A549 (cell line): ENCODE data around the gene FXYD7. TPM values are rescaled to one million over a fixed set of nuclear protein-coding genes. Genes with fewer than 3 reads are reported as not detected.

ENCODE experiments used
- ATAC-seq, 2 experiments: fragments of 200-7000 bp in 1 of 2; fragments of >200 bp in 1 of 2; cut with Nextera tagmentation in 1 of 2; cut with Tn5 transposase in 1 of 2; 3 replicates each; pipeline versions ENCODE4 v1.8.0 to v1.9.1; 2018 to 2020; ENCODE audit warnings: mild to moderate bottlenecking in 1 of 2, moderate library complexity in 1 of 2
- CTCF ChIA-PET: fragments of 300-600 bp; sonication (Branson Sonifier 250); formaldehyde crosslinking; extraction: SDS; loops from one replicate; lab custom pipeline; 2021; ENCODE audit warnings: antibody characterized with exemption, inconsistent platforms; lab: Yijun Ruan, JAX
- POLR2A ChIA-PET: fragments of 350-600 bp; formaldehyde crosslinking; extraction: SDS; loops from one replicate; lab custom pipeline; 2021; ENCODE audit warnings: antibody characterized with exemption, inconsistent platforms; lab: Yijun Ruan, JAX
- DNase-seq, 2 experiments: peaks; one replicate each; pipeline versions ENCODE4 v3.0.0 to v3.0.0-alpha.2; 2011 to 2016; ENCODE audit warnings: low read depth in 1 of 2, low spot score in 1 of 2
- FAIRE-seq: peaks from 2 replicates; lab custom pipeline; 2011; peaks lifted over from hg19 to GRCh38; lab: Jason Lieb, UNC
- H3K27ac ChIP-seq, 2 experiments: fragments of >200 bp; sonication (Bioruptor Twin); formaldehyde crosslinking; 3 replicates each; pipeline ENCODE4 v1.5.1; 2016 to 2017
- H3K4me1 ChIP-seq: fragments of >200 bp; sonication (Bioruptor Twin); formaldehyde crosslinking; 3 replicates; pipeline ENCODE4 v1.6.1; 2016
- H3K4me2 ChIP-seq: fragments of >200 bp; sonication (Bioruptor Twin); formaldehyde crosslinking; 3 replicates; pipeline ENCODE4 v1.6.1; 2016
- H3K4me3 ChIP-seq: fragments of >200 bp; sonication (Bioruptor Twin); formaldehyde crosslinking; 3 replicates; pipeline ENCODE4 v1.5.1; 2016
- H3K9me3 ChIP-seq: fragments of >200 bp; sonication (Bioruptor Twin); formaldehyde crosslinking; 3 replicates; pipeline ENCODE4 v1.6.1; 2016
- CBX8 ChIP-seq: fragments of 200-600 bp; sonication (generic); IDR thresholded peaks from 2 replicates; pipeline ENCODE4 v1.6.1; 2016
- CEBPB ChIP-seq, 2 experiments: fragments of >200 bp in 1 of 2; sonication (Bioruptor Twin) in 1 of 2; formaldehyde crosslinking in 1 of 2; IDR thresholded peaks; 2 replicates each; pipeline ENCODE4 v1.6.1; 2012 to 2016
- CHD2 ChIP-seq: fragments of 150-350 bp; IDR thresholded peaks from 2 replicates; pipeline ENCODE4 v1.6.1; 2014; ENCODE audit warnings: low read length; ENCODE audit not compliant: partially characterized antibody
- CTCF ChIP-seq: fragments of >200 bp; sonication (Bioruptor Twin); formaldehyde crosslinking; IDR thresholded peaks from 3 replicates; pipeline ENCODE4 v1.5.1; 2016
- E2F6 ChIP-seq: IDR thresholded peaks from 2 replicates; pipeline ENCODE4 v1.6.1; 2012; ENCODE audit warnings: low read depth, borderline replicate concordance
- FOSL2 ChIP-seq, 2 experiments: fragments of 450-650 bp in 1 of 2; fragments of >200 bp in 1 of 2; sonication (Bioruptor Twin) in 1 of 2; formaldehyde crosslinking; IDR thresholded peaks; 2 replicates each; pipeline versions ENCODE4 v1.5.0 to v1.6.1; 2016 to 2020; ENCODE audit warnings: mild to moderate bottlenecking in 1 of 2, moderate library complexity in 1 of 2
- HES2 ChIP-seq: fragments of >200 bp; sonication (Bioruptor Twin); formaldehyde crosslinking; IDR thresholded peaks from 2 replicates; pipeline ENCODE4 v1.6.1; 2016
- HOXB13 ChIP-seq: fragments of 250-450 bp; sonication (Bioruptor Pico); IDR thresholded peaks from 2 replicates; pipeline ENCODE4 v1.5.0; 2020; ENCODE audit warnings: low read depth, mild to moderate bottlenecking, moderate library complexity
- HOXB5 ChIP-seq: fragments of 250-450 bp; sonication (Bioruptor Pico); IDR thresholded peaks from 2 replicates; pipeline ENCODE4 v1.5.0; 2020; ENCODE audit warnings: mild to moderate bottlenecking, moderate library complexity
- KDM5A ChIP-seq: fragments of 200-600 bp; sonication (generic); IDR thresholded peaks from 2 replicates; pipeline ENCODE4 v1.6.1; 2016; ENCODE audit warnings: antibody characterized with exemption, mild to moderate bottlenecking
- MAFK ChIP-seq: fragments of 450-650 bp; IDR thresholded peaks from 2 replicates; pipeline ENCODE4 v1.6.1; 2014; ENCODE audit not compliant: partially characterized antibody
- NFE2L2 ChIP-seq: fragments of 150-350 bp; conservative IDR thresholded peaks from 2 replicates; pipeline ENCODE4 v1.6.1; 2014; ENCODE audit warnings: low read length
- PBX3 ChIP-seq: IDR thresholded peaks from 2 replicates; pipeline ENCODE4 v1.6.1; 2012
- POLR2AphosphoS2 ChIP-seq: conservative IDR thresholded peaks from 2 replicates; pipeline ENCODE4 v1.6.1; 2012; ENCODE audit warnings: low read length, improper control_type of control experiment, inconsistent platforms
- RAD21 ChIP-seq, 2 experiments: fragments of >200 bp in 1 of 2; sonication (Bioruptor Twin) in 1 of 2; formaldehyde crosslinking in 1 of 2; IDR thresholded peaks in 1 of 2; conservative IDR thresholded peaks in 1 of 2; 2 replicates in 1 of 2; 3 replicates in 1 of 2; pipeline ENCODE4 v1.6.1; 2012 to 2018; ENCODE audit warnings: inconsistent platforms in 1 of 2
- SREBF2 ChIP-seq: fragments of 450-650 bp; IDR thresholded peaks from 2 replicates; pipeline ENCODE4 v1.6.1; 2014; ENCODE audit warnings: mild to moderate bottlenecking, moderate library complexity
- WGBS: methylation state at CpG from one replicate; pipeline ENCODE4 v1.1.6; 2017; ENCODE audit errors: missing lambda C conversion rate; 5-methylcytosine and 5-hydroxymethylcytosine counted together
- polyA plus RNA-seq, 4 experiments: library from polyadenylated mRNA; depleted of rRNA in 3 of 4; stranded (reverse); fragments of >200 nt; fragmentation: RNase III in 1 of 4; extraction: RNeasy Plus Mini Kit Qiagen cat#74134 plus additional on column Dnase treatment in 1 of 4; gene quantifications; 2 replicates in 3 of 4; 3 replicates in 1 of 4; pipeline ENCODE4 v1.2.3, GENCODE V29; 2011 to 2017
- TF ChIP-seq, protein P1 (sequence below): fragments of 250-450 bp; sonication (Bioruptor Pico); IDR thresholded peaks from 2 replicates; pipeline ENCODE4 v1.5.0; 2021; ENCODE audit warnings: mild to moderate bottlenecking, moderate library complexity, borderline replicate concordance
- TF ChIP-seq, protein P2 (sequence below): fragments of >200 bp; sonication (Bioruptor Twin); formaldehyde crosslinking; IDR thresholded peaks from 3 replicates; pipeline ENCODE4 v1.6.1; 2016

The FXYD7 gene
- polyA plus RNA-seq, 2 of the 4 experiments (the other 2 are of a cell fraction): not detected

- peak within 1 kb of the TSS; percentile 75 for H3K4me2 ChIP-seq
- ChIA-PET POLR2A (interaction anchor here (0.8 kb wide), 1 partner anchor 9 kb away, joined by 3 read pairs; no protein-coding TSS in a partner anchor), CTCF (interaction anchor here (0.6 to 6.9 kb wide), 47 partner anchors 9 to 297 kb away, joined by 3 to 148 read pairs (median 5); partner anchors contain the start of genes FXYD1, FXYD5, FXYD7 and LGI4)
- 45% methylated on average over 13 of the region's 14 CpGs for WGBS
- DNase-seq: no peak
- H3K27ac ChIP-seq: peak within 1 kb of the TSS; percentile 19 to 36; a peak in 3 of 6 replicates
- H3K4me3 ChIP-seq: peak within 1 kb of the TSS; percentile 6; the same call in 2 of the 3 replicates
- no peak for FAIRE-seq
- peaks cover 11% of the 10 kb centered on the region; the same call in 2 of the 3 replicates for H3K4me1 ChIP-seq
- peak; percentile 5 to 17; a peak in 3 of 6 replicates for ATAC-seq
- TF ChIP-seq CEBPB (IDR thresholded peaks at IDR 0.05): no peak
- TF ChIP-seq HES2: no peak
- no peak for TF ChIP-seq SREBF2
- TF ChIP-seq, protein P1, sequence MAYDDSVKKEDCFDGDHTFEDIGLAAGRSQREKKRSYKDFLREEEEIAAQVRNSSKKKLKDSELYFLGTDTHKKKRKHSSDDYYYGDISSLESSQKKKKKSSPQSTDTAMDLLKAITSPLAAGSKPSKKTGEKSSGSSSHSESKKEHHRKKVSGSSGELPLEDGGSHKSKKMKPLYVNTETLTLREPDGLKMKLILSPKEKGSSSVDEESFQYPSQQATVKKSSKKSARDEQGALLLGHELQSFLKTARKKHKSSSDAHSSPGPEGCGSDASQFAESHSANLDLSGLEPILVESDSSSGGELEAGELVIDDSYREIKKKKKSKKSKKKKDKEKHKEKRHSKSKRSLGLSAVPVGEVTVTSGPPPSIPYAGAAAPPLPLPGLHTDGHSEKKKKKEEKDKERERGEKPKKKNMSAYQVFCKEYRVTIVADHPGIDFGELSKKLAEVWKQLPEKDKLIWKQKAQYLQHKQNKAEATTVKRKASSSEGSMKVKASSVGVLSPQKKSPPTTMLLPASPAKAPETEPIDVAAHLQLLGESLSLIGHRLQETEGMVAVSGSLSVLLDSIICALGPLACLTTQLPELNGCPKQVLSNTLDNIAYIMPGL (CRISPR knock-in tag): no peak
- H3K9me3 ChIP-seq: no peaks in the 10 kb centered on the region
Observed at GRCh38 chr19:35115177-35115951, 27.7 kb upstream of the FXYD7 start, which contains the start of gene FXYD3. FXYD3 (plus strand) TSS chr19:35115823; CDS start chr19:35119377, 3,554 bp downstream.

GRCh38 chr19:35116072-35116801, 26.8 kb upstream of the FXYD7 start:
- no peak for TF ChIP-seq E2F6
- no peak for TF ChIP-seq KDM5A
- no peak for TF ChIP-seq PBX3
- no peak for TF ChIP-seq NFE2L2
- no peak for TF ChIP-seq CBX8
- no peak for TF ChIP-seq POLR2AphosphoS2
- no peak for TF ChIP-seq RAD21 (conservative IDR thresholded peaks at IDR 0.05 in 1 of 2, IDR thresholded peaks at IDR 0.05 in 1 of 2)
- TF ChIP-seq CTCF: no peak
- no peak for TF ChIP-seq SREBF2
- TF ChIP-seq, protein P2, sequence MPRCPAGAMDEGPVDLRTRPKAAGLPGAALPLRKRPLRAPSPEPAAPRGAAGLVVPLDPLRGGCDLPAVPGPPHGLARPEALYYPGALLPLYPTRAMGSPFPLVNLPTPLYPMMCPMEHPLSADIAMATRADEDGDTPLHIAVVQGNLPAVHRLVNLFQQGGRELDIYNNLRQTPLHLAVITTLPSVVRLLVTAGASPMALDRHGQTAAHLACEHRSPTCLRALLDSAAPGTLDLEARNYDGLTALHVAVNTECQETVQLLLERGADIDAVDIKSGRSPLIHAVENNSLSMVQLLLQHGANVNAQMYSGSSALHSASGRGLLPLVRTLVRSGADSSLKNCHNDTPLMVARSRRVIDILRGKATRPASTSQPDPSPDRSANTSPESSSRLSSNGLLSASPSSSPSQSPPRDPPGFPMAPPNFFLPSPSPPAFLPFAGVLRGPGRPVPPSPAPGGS: no peak
- TF ChIP-seq CHD2: no peak
- no peak for TF ChIP-seq MAFK
- no peak for TF ChIP-seq HES2
- TF ChIP-seq HOXB5 (CRISPR knock-in tag): no peak
- no peak for TF ChIP-seq CEBPB (IDR thresholded peaks at IDR 0.05)
- no peak for TF ChIP-seq HOXB13 (CRISPR knock-in tag)
- no peak for TF ChIP-seq FOSL2 (IDR thresholded peaks at IDR 0.05)
- TF ChIP-seq FOSL2 (CRISPR knock-in tag; IDR thresholded peaks at IDR 0.05): no peak
- POLR2A ChIA-PET: interaction anchor here (0.8 kb wide), 1 partner anchor 8 kb away, joined by 3 read pairs; no protein-coding TSS in a partner anchor
- Histone ChIP-seq H3K4me3 (no peak overlapping the region), H3K27ac (no peak overlapping the region), H3K4me2 (no peak overlapping the region), H3K4me1 (peaks cover 19% of the 10 kb centered on the region; the same call in 2 of the 3 replicates), H3K9me3 (no peaks in the 10 kb centered on the region)
- CTCF ChIA-PET: interaction anchor here (0.9 to 6.9 kb wide), 18 partner anchors 9 to 147 kb away, joined by 3 to 148 read pairs (median 12); partner anchors contain the start of genes FXYD1, FXYD7 and LGI4
- ATAC-seq (no peak), DNase-seq (no peak), FAIRE-seq (peak; percentile 43)
- 50% methylated on average over 13 of the region's 13 CpGs for WGBS
